ENCODE results near the gene PPP1R26. TPM values are rescaled to one million over a fixed set of nuclear protein-coding genes. Genes with fewer than 3 reads are reported as not detected.

Gene PPP1R26
- total and polyA plus RNA-seq, 2 of the 8 experiments (the other 6 are each of a cell fraction or from before 2014, with no cell fraction given) = 9.8 to 32.7 TPM

DNA sequence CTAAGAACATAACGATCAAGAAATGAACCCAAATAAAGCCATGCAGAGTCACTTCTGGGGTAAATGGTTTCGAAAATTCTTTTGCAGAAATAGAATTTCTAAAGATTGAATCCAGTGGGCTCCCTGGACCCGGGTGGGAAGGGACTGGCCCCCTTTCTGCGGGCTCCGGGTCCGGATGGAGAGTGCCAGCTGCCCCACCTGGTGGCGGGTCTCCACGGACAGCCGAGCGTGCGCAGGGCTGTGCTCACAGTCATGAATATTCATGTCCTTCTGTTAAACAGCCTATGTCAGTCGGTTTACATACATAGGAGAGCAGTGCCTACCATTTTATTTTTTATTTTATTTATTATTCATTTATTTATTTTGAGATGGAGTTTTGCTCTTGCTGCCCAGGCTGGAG, 4.7 kb upstream of the PPP1R26 start (continued):
- TF ChIP-seq SIN3A (conservative IDR thresholded peaks at IDR 0.05 in 1 of 2, IDR thresholded peaks at IDR 0.05 in 1 of 2; ENCODE audit: low read depth in 1 of 2, low read length in 2 of 2) = 0 out of 4 replicates have a peak, but pooled peaks of 1 of the 2 experiments have one; percentile 29
- no peak for TF ChIP-seq GTF2F1 (IDR thresholded peaks at IDR 0.05; ENCODE audit: borderline replicate concordance, low read depth, low read length)
